HG03558 (cell line): ENCODE data around the gene METTL16.

Source experiments
- ATAC-seq: cut with Tn5 transposase; IDR thresholded peaks from one replicate; pipeline ENCODE4 v1.9.1; 2021; ENCODE audit warnings: moderate number of reproducible peaks; ENCODE audit not compliant: unreplicated experiment; ENCODE audit errors: extremely low read depth

Gene METTL16

DNA sequence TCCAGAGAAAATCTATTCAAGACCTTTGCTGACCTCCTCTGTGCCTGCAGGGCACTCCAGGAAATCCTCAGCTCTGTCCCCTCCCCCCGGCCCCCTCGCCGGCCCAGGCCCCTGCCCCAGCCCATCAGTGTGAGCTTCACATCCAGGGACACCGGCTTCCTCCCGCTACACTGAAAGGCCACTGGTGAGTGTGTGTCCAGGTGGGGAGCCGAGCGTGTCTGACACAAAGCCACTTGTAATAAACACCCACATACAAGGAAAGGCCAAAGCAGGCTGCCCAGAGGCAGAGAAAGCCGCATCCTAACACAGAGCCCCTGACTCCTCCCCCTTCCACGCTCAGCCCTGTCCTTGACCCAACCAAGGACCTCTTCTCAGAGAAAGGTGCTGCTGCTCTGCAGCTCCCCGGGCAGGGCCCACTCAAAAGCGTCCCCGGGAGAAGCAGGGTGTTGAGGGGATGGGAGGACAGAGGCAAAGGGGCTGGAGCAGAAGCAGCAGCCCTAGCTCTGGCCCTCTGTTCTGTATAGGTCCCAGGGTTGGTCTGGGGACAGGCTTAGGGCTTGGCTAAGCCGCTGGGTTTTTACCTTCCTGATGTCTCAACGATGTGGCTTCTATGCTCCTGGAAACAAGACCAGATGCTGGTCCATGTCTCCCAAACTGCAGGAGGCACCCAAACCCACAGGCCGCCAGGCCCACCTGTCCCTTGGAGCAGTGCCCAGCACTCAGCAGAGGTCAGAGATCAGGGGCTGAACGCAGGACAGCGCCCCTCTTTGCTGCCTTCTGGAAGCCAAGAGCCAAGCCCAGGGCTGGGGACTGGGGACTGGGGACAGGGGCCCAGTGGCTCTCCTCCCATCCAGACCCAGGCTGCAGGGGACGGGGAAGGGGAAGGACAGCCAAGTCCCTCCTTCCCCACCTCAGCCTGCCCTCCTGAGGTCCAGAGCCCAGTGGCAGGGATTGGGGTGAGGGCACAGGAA lies 126.2 kb downstream of the METTL16 start:
- ATAC-seq = no peak

DNA sequence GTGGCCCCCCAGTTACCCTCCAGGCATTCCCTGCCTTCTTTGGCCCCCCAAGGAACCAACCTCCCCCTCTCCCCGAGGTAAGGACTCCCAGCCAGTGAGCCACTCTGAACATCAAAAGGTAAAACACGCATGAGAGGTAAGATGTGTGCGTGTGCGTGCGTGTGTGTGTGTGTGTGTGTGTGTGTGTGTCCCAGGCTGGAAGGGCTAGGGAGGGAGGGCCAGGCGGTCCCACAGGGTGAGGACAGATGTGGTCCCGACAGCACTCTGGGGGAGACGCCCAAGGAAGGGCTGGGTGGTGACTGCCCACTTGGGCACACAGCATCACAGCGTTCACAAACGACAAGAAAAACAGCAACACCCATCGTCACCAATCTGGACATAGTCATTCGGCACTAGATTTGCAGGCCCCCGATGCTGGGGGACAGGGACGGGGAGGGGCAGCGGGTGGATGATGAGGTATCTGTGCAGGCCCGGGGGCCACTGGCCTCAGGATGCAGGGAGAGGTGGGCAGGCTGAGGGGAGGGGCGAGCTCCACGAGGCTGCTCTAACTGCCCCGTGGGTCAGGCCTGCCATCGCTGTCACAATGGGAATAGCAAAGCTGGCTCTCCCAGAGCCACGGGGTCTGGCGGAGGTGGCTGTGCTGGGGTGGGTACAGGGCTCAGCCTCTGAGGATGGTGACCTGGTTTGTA lies 127.1 kb downstream of the METTL16 start:
- ATAC-seq = no peak

DNA sequence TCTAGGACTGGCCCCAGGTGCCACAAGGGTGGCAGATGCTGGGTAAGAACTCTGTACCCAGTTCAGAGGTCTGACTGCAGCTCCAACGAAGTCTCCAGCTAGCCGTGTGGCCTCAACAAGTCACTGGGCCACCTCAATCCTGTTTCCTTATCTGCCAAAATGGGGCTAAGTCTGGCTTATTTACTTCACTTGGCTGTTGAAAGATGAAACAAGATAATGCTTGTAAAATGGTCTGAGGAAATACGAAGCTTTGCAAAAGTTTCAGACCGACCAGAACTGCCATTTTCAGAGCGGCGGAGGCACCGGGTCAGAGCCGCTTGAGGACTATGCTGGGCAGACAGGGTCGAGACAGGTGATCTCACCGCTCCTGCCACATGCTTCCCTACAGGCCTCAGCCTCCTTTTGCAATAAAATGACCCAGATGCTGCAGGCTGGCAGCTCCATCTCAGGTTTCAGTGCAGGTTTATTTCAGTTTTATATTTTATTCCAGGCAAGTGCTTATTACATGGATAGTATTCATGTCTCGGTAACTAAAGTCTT lies 128.0 kb downstream of the METTL16 start:
- ATAC-seq = no peak

DNA sequence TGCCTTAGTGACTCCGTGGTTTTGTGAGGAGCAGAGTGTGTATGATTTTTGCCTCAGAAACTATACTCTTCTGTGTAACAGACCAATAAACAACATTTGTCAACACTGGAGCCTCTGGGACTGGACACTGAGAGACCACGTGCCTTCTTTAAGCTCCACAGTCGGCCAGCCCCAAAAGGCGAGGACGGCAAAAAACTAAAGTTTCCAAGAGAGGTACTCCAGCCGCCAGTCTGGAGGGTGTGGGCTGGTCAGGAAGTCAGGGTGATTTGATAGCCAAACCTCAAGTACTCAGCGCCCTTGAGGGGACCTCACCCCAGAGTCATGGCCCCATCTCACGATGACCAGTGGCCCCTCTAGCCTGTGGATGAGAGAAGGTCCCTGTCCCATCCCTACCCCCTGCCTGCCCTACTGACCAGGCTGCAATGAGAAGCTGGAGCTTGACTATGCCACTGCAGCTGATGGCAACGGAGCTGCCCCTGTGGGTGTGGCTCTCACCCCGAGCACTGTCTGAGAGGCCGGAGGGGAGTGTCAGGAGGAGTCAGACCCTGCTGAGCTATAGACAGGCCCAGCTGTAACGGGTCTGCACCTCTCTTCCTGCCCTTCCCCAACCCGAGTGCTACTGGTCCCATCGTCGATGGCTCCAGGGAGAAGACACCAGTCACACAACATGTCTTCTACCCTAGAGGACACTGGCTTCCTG lies 130.6 kb downstream of the METTL16 start:
- ATAC-seq = no peak

DNA sequence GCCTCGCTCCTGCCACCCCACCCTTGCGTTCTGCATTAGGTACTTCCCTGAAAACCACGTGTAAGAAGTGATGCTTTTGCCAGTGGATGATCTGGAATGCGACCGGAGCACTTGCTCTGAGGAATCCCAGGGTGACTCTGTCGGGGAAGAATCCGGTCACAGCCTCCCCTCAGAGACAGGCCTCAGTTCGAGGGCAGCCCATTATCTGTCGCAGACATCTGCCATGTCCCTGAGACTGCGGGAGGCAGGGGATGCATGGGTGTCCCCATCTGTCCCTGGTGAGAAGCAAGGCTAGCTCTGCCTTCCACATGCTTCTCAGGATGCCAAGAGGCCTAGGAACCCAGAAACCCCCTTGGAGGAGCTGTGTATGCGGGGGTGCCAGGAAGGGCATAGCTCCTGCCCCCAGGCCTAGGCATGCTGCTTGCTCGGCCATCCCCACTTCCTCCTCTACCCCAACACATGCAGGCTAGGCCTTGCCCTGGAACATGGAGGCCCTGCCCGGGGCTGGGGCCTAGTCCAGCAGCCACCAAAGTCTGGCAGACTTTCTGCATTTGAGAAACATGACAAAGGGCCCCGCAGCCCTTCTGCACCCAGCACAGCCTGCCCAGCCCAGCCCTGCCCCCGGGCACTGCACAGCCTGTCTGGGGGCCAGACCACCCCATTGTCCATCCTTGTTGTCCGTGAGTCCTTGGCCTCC lies 131.3 kb downstream of the METTL16 start:
- no peak for ATAC-seq

DNA sequence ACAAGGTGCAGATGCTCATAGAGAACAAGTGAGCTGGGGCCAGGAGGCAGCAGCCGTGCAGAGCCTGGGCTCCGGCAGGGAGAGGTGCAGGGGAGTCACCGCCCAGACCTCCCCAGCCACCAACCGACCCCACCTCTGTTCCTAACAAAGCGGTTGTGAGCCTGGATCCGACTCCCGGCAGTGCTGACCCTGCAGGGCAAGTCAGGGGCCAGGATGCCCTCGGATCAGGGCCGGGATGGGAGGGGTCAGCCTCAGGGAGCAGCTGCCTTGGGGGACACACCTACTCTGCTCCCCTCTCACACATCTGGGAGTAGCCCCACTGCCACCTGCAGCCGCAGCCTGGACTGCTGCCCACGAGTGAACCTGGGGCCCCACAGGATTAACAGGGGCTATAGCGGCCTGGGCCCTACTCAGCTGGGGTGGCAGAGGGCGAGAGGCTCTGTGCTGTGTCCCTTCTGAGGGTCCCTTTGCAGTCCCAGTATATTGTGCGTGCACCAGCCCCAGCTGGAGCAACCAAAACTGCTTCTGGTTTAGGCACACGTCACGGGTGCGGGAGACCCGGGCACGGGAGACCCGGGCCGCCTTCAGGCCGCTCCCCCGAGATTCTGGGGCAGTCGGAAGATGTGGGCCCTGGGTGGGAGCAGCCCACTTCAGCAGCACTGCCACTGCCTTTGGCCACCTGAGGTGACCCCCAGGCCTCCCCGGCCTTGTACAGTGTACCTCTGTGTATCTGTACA lies 132.0 kb downstream of the METTL16 start:
- ATAC-seq = no peak

DNA sequence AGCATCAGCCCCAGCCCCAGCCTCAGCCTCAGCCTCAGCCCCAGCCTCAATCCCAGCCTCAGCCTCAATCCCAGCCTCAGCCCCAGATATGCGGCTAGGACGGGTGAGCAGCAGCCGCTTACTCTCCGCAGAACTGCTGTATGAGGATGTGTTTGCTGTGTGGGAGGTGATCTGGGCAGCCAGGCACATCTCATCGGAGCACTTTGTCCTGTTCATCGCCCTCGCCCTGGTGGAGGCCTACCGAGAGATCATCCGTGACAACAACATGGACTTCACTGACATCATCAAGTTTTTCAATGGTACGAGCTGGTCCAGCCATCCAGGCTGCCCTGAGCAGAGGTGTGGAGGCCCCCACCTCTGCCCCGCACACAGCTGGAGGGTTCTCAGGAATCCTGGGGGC lies 132.8 kb downstream of the METTL16 start:
- no peak for ATAC-seq

DNA sequence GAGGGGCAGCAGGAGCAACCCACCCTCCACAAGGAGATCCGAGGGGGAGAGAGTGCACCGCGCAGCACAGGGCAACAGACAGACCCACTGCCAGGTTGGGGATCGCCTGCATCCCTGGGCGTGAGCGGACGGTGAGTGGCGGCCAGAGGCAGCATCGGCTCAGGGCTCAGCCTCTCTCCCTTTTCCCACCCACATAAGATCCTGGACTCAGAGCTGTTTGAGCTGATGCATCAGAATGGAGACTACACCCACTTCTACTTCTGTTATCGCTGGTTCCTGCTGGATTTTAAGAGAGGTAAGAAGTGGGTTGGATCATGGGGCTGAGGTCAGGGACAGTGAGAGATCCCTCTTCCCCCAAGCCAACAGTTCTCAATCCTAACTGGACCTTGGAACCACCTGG lies 134.0 kb downstream of the METTL16 start:
- no peak for ATAC-seq

DNA sequence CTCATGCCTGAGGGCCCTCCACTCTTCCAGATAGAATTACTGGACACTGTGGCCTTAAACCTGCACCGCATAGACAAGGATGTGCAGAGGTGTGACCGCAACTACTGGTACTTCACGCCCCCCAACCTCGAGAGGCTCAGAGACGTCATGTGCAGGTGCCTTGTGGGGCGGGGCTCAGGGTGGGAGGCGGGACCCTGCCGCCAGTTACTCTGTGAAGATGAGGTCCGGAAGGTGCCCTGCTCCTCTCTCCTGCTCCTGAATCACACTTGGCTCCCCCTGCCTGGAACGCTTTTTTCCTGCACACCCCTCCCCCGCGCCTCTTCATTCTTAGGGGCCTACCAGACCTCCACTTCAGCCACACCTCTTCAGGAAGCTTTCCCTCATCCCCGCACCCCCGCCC lies 135.6 kb downstream of the METTL16 start:
- no peak for ATAC-seq

DNA sequence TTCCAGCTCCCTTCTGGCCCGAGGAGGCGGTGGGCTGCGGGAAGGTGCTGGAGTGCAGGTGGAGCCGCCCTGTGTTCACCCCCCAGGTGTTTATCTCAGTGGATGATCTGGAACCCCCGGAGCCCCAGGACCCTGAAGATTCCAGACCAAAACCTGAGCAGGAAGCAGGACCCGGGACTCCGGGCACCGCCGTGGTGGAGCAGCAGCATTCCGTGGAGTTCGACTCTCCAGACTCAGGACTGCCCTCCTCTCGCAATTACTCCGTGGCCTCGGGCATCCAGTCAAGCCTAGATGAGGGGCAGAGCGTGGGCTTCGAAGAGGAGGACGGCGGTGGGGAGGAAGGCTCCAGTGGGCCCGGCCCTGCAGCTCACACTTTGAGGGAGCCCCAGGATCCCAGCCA lies 136.3 kb downstream of the METTL16 start:
- ATAC-seq = no peak

DNA sequence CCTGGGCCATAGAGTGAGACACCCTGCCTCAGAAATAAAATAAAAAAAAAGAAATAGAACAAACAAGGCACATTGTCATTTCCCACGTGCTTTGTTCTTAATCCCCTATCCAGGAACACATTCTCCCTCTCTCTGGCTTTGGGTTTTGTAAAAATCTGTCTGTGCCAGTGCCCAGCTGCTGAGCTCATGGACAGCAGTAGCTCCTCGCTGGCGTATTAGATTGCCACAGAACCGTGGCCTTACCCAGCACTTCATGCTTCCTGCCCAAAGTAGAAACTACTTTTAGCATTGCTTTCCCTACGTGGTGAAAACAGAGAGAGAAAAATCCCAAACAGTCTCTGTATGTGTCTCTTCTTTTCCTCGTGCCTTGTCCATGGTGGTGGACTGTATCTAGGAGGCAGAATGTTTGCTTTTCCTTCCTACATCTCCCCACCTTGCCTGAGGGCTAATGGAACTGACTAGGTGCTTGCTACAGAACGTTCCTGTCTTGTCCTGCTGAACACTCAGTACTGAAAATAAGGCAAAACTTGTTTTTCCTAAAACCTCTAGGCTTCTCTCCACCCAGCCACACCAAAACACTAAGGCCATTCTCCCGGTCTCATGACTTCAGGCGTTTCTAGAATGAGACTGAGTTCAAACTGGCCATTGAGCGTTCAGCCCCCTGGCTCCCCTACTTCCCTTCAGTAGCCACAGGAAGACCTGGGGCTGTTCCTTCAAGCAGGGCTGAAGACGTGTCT lies 137.0 kb downstream of the METTL16 start:
- ATAC-seq = no peak

DNA sequence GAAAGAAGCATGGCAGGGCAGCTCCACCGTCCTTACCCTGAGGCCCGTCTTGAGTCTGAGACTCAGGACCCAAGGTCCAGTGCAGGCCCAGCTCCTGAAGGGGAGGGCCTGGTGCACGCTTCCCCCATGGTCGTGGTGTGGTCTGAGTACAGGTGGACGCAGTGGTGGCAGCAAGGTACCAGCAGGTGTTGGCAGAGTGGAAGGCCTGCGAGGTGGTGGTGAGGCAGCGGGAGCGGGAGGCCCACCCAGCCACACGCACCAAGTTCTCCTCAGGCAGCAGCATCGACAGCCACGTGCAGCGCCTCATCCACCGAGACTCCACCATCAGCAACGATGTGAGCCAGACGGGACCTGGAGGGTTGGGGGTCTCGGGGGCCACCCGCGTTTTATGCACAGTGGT lies 138.5 kb downstream of the METTL16 start:
- no peak for ATAC-seq

DNA sequence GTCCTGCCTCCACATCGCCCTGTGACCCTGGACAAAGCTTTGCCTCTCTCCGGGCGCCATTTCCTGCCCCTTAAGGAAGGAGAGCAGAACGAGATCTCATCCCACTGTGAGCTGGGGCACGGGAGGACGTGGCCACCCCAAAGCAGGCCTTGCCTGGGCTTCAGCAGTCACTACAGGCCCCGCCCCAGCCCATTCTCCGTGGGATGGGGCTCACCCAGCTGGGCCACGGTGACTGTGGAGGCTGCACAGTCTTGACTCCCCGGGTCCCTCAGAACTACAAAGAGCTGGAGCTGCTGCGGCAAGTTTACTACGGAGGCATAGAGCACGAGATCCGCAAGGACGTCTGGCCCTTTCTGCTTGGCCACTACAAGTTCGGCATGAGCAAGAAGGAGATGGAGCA lies 139.0 kb downstream of the METTL16 start:
- ATAC-seq = no peak

DNA sequence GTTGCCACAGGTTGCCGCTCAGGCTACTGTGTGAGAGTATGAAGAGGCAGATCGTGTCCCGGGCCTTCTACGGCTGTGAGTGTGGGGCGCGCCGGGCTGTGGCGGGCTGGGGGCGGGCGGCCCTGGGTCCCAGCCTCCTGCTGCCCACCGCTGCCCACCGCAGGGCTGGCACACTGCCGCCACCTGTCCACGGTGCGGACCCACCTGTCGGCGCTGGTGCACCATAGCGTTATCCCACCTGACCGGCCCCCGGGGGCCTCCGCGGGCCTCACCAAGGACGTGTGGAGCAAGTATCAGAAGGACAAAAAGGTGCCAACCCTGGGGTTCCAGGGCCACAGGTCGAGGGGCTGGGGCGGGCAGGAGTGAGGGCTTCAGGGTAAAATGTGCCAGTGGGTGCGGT lies 139.5 kb downstream of the METTL16 start:
- no peak for ATAC-seq

DNA sequence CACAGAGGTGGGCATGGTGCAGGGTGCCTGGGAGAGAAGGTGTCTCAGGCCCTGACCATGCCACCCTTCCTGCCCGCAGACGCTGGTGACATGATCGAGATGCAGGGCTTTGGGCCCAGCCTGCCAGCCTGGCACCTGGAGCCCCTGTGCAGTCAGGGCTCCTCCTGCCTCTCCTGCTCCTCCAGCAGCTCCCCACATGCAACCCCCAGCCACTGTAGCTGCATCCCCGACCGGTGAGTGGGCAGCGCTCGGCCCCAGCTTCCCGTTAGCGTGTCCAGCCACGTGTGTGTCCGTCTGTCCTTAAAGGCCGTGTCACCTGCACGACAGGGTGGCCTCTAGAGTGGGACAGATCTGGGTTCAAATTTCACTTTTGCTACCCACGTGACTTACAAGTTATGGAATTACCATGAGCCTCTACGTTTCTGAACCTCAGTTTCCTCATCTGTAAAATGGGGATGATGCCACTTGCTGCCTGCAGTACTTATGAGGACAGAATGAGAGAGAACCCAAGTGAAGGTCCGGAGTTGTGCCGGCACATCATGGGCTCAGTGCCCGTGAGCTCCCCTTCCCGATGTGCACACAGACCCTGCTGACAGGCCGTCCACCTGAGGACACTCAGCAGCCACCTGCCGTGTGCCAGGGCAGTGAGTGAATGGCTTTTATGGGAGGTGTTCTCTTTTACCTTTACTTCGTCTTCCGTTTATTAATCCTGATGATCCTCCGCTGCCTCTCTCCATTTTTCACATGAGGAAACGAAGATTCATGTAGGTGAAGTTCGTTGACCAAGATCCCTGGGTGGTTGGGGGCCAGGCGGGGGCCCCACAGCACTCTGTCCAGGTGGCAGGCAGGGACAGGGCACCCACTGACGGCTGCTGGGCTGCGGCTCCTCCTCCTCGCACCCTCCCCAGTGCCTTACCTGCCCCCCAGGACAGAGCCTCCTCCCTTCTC lies 140.2 kb downstream of the METTL16 start:
- ATAC-seq = no peak

DNA sequence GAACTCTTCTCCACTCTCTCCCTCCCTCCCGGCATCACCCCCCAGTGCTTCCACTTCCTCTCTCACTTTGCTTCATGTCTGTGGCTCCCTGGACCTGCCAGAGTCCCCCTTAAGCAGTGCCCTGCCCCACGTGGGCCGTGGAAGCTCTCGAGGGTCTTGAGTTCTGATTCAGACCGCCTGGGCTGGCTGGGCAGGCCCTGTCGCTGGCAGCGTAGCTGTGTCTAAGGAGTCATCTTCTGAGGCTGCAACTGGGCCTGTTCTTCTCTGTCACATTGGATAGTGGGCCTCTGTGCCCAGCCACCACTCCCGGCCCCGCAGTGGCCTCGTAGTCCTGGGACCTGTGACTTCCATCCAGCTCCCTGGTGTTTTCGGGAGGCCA lies 141.5 kb downstream of the METTL16 start:
- ATAC-seq = no peak

DNA sequence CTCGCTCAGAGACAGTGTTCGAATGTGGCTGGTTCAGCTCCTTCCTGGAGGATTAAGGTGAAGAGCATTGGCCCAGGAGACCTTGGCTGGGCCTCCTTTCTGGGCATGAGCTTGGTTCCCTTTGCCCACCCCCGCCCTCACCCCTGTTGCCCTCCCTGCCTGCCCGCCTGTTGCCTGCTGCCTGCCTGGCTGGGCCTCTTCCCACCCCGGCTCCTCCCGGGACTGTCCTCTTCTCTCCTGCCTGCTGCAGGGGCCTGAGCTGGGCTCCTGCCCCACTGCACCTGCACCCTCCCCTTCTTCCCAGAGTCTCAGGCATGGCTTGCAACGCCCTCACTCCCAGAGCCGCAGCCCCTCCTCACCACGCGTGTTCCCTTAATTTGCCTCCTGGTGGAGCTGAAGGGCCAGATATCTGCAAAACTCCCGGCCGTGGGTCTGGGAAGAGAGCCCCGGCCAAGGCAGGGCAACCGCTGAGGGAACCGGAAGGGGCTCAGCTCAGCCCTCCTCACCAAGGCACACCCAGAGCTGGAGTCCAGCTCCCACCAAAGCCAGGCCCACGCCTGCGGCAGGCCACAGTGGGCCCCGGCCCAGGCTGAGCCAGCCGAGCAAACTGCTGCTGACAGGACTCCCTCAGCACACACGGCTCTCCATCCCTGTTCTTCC lies 142.0 kb downstream of the METTL16 start:
- ATAC-seq = no peak
